HepG2 (cell line): ENCODE results near the gene SGSH. TPM values are rescaled to one million over a fixed set of nuclear protein-coding genes. Genes with fewer than 3 reads are reported as not detected.
A peak's percentile ranks its signal among the peaks of the same experiment; 100 is the strongest.

ENCODE experiments used
- ATAC-seq: fragments of 200-7000 bp; cut with Tn5 transposase; 3 replicates; pipeline ENCODE4 v1.9.1; 2020; ENCODE audit warnings: mild to moderate bottlenecking, moderate library complexity
- BruUV-seq: library from RNA; stranded (reverse); fragments of 400-500 nt; replicated peaks from 2 replicates; lab custom pipeline; 2021; lab: Mats Ljungman, UMichigan
- CTCF ChIA-PET: fragments of 300-600 bp; formaldehyde crosslinking; extraction: SDS; loops from one replicate; lab custom pipeline; 2021; ENCODE audit warnings: low total read pairs, inconsistent platforms, low intra/inter-chr PET ratio; lab: Yijun Ruan, JAX
- POLR2A ChIA-PET: fragments of 350-600 bp; sonication (Branson Sonifier 250); formaldehyde crosslinking; loops from one replicate; lab custom pipeline; 2020; ENCODE audit warnings: antibody characterized with exemption, inconsistent platforms; lab: Yijun Ruan, JAX
- DNase-seq: peaks from one replicate; pipeline ENCODE4 v3.0.0-alpha.2; 2015; ENCODE audit warnings: low spot score
- FAIRE-seq: peaks from 3 replicates; lab custom pipeline; 2011; peaks lifted over from hg19 to GRCh38; lab: Jason Lieb, UNC
- H2AFZ ChIP-seq: one replicate; pipeline ENCODE4 v1.6.1; 2011; ENCODE audit warnings: low read length, inconsistent platforms
- H3K27ac ChIP-seq: fragments of 300-600 bp; 3 replicates; pipeline ENCODE4 v1.8.0; 2011; ENCODE audit warnings: mixed run types, mild to moderate bottlenecking, mixed read lengths, low read length, inconsistent platforms; ENCODE audit not compliant: insufficient read depth; ENCODE audit errors: extremely low read length
- H3K27me3 ChIP-seq, 2 experiments: fragments of 200-600 bp in 1 of 2; 2 replicates in 1 of 2; 3 replicates in 1 of 2; pipeline versions ENCODE4 v1.6.0 to v1.8.0; 2011; ENCODE audit warnings: low read length in 2 of 2, mild to moderate bottlenecking in 2 of 2, moderate library complexity in 2 of 2, inconsistent platforms in 1 of 2; ENCODE audit not compliant: insufficient read depth in 2 of 2, control insufficient read depth in 1 of 2
- H3K36me3 ChIP-seq, 2 experiments: fragments of 200-600 bp in 1 of 2; replicated peaks in 1 of 2; 2 replicates in 1 of 2; 3 replicates in 1 of 2; pipeline versions ENCODE4 v1.5.1 to v1.8.0; 2011; ENCODE audit warnings: low read length in 2 of 2, inconsistent platforms in 1 of 2; ENCODE audit not compliant: insufficient read depth in 2 of 2, control insufficient read depth in 1 of 2
- H3K4me1 ChIP-seq: 2 replicates; pipeline ENCODE4 v1.5.1; 2012; ENCODE audit warnings: low read length, inconsistent platforms; ENCODE audit not compliant: insufficient read depth
- H3K4me2 ChIP-seq: 2 replicates; pipeline ENCODE4 v1.6.0; 2011; ENCODE audit warnings: low read depth, low read length, inconsistent platforms
- H3K4me3 ChIP-seq, 3 experiments: fragments of 200-600 bp in 1 of 3; sonication (generic), shearing (Covaris generic) in 1 of 3; replicated peaks in 1 of 3; 2 replicates each; pipeline ENCODE4 v1.5.1; 2011 to 2016; ENCODE audit warnings: low read length in 3 of 3, inconsistent platforms in 2 of 3, low read depth in 2 of 3, mild to moderate bottlenecking in 2 of 3, control low read depth in 1 of 3, mixed read lengths in 1 of 3; ENCODE audit not compliant: insufficient read depth in 1 of 3
- H3K79me2 ChIP-seq: one replicate; pipeline ENCODE4 v1.6.1; 2011; ENCODE audit warnings: low read length, inconsistent platforms; ENCODE audit not compliant: insufficient read depth
- H3K9ac ChIP-seq: 2 replicates; pipeline ENCODE4 v1.6.0; 2011; ENCODE audit warnings: mild to moderate bottlenecking, low read depth, low read length, inconsistent platforms; ENCODE audit not compliant: insufficient read depth
- H3K9me3 ChIP-seq: 2 replicates; pipeline ENCODE4 v1.5.1; 2012; ENCODE audit warnings: mild to moderate bottlenecking, low read length
- H4K20me1 ChIP-seq: 2 replicates; pipeline ENCODE4 v1.6.0; 2011; ENCODE audit warnings: inconsistent platforms, mild to moderate bottlenecking, low read length, moderate library complexity; ENCODE audit not compliant: insufficient read depth
- AFF4 ChIP-seq: sonication (generic); formaldehyde crosslinking; IDR thresholded peaks from 2 replicates; pipeline ENCODE4 v1.4.0; 2020; ENCODE audit warnings: missing genetic modification reagents
- HNRNPL ChIP-seq: fragments of 200-400 bp; formaldehyde crosslinking; IDR thresholded peaks from 2 replicates; pipeline ENCODE4 v1.6.1; 2017; ENCODE audit warnings: mild to moderate bottlenecking, low read depth, low read length
- KMT2A ChIP-seq: sonication (generic); formaldehyde crosslinking; IDR thresholded peaks from 2 replicates; pipeline ENCODE4 v1.4.0; 2020; ENCODE audit warnings: missing genetic modification reagents
- PATZ1 ChIP-seq: sonication (generic); formaldehyde crosslinking; IDR thresholded peaks from 2 replicates; pipeline ENCODE4 v1.4.0; 2020; ENCODE audit warnings: missing genetic modification reagents
- PAX8 ChIP-seq: sonication (generic); formaldehyde crosslinking; IDR thresholded peaks from 2 replicates; pipeline ENCODE4 v1.8.0; 2022; ENCODE audit warnings: mild to moderate bottlenecking, missing genetic modification reagents, borderline replicate concordance
- SMARCC2 ChIP-seq: fragments of 450-650 bp; IDR thresholded peaks from 2 replicates; pipeline ENCODE4 v1.6.1; 2017; ENCODE audit warnings: antibody characterized with exemption, mild to moderate bottlenecking
- TFE3 ChIP-seq: IDR thresholded peaks from 2 replicates; pipeline ENCODE4 v1.6.1; 2016
- ZBTB33 ChIP-seq: sonication (generic); formaldehyde crosslinking; IDR thresholded peaks from 2 replicates; pipeline ENCODE4 v1.4.0; 2020; ENCODE audit warnings: missing genetic modification reagents
- WGBS: methylation state at CpG from one replicate; pipeline ENCODE4 v1.1.6; 2017; ENCODE audit warnings: low lambda C conversion rate; 5-methylcytosine and 5-hydroxymethylcytosine counted together
- in situ Hi-C: cut with HindIII; loops from 2 replicates; pipeline ENCODE4 v1.10.0; 2017; ENCODE audit warnings: low pct_unique_long_range_greater_than_20kb; ENCODE audit not compliant: extremely low pct_ligation_motif_present
- intact Hi-C: fragments of 100-400 bp; cut with micrococcal nuclease; formaldehyde crosslinking; loops from one replicate; pipeline ENCODE4 v1.10.0; 2022; ENCODE audit not compliant: unreplicated experiment
- polyA plus RNA-seq, 8 experiments: library from polyadenylated mRNA; depleted of rRNA in 3 of 8; stranded (reverse) in 7 of 8; unstranded in 1 of 8; fragments of >200 nt; fragmentation: Illumina TruSeq in 4 of 8; extraction: Trizol in 4 of 8; gene quantifications; 2 replicates each; pipeline versions ENCODE4 v1.2.1 to v1.2.3, GENCODE V29; 2011 to 2016; ENCODE audit warnings: low read depth in 4 of 8, missing spikeins in 1 of 8, mixed read lengths in 1 of 8; ENCODE audit not compliant: insufficient read depth in 1 of 8
- total RNA-seq, 5 experiments: library from RNA; depleted of rRNA; stranded (reverse); fragments of >200 nt; fragmentation: Illumina TruSeq; extraction: Trizol; gene quantifications; 2 replicates each; pipeline ENCODE4 v1.2.3, GENCODE V29; 2016; ENCODE audit warnings: low read depth in 1 of 5

Gene SGSH
- total and polyA plus RNA-seq, 2 of the 13 experiments (the other 11 are each of a cell fraction or from before 2014, with no cell fraction given) = 12.2 to 17.6 TPM

GRCh38 chr17:80187090-80187489 lies 33.0 kb downstream of the SGSH start (continued):
- TF ChIP-seq PATZ1 (CRISPR knock-in tag) (0 out of 2 replicates have a peak, but pooled peaks have one; percentile 39), AFF4 (CRISPR knock-in tag) (no peak), SMARCC2 (no peak), KMT2A (no peak)
- TF ChIP-seq, all 625 proteins: peak for 7

- peaks cover 20 to 96% of the 10 kb centered on the region in 2 experiments for H3K27me3 ChIP-seq
- H3K9ac ChIP-seq = no peak overlapping the region
- ChIA-PET CTCF (no interaction called here), POLR2A (no interaction called here)
- no peaks in the 10 kb centered on the region for H3K36me3 ChIP-seq
- no TSS peak for BruUV-seq
- WGBS = 37% methylated on average over 9 of the region's 9 CpGs
- no peak overlapping the region for H3K27ac ChIP-seq
- intact Hi-C loops = no loop called here
- no peak for FAIRE-seq
- TF ChIP-seq ZBTB33 (CRISPR knock-in tag) (peak; percentile 42; the same call in 1 of the 2 replicates), TFE3 (CRISPR knock-in tag) (no peak), HNRNPL (no peak), PAX8 (CRISPR knock-in tag) (no peak)
- TF ChIP-seq, all 625 proteins: peak for 1
- no peak overlapping the region for H3K4me2 ChIP-seq
- no peak for DNase-seq
- in situ Hi-C loops = no loop called here
- ATAC-seq = no peak
- H3K4me1 ChIP-seq = peaks cover 15% of the 10 kb centered on the region
- H2AFZ ChIP-seq = no peak overlapping the region
- H3K79me2 ChIP-seq = no peaks in the 10 kb centered on the region
- H3K4me3 ChIP-seq = no peak overlapping the region
- H3K9me3 ChIP-seq = no peaks in the 10 kb centered on the region
- H4K20me1 ChIP-seq = no peaks in the 10 kb centered on the region
Measured at GRCh38 chr17:80185968-80186367, 34.2 kb downstream of the SGSH start.
